ENCODE data around the gene NUDT4B.
"Not testable (repeated sequence)": the region's sequence is repeated elsewhere in the genome, so short reads cannot be mapped to it uniquely, and the experiment has no call there.

NUDT4B gene

DNA sequence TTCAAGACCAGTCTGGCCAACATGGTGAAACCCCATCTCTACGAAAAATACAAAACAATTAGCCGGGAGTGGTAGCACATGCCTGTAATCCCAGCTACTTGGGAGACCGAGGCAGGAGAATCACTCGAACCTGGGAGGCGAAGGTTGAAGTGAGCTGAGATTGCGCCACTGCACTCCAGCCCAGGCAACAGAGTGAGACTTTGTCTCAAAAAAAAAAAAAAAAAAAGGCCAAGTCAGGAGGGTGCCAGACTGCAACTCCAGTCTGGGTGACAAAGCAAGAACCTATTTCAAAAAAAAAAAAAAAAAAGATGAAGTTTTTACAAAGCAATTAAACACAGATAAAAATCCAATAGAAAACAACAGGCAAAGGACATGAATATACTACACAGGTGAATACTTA, 9.9 kb upstream of the NUDT4B start:
- not testable (repeated sequence) for DNase-seq

DNA sequence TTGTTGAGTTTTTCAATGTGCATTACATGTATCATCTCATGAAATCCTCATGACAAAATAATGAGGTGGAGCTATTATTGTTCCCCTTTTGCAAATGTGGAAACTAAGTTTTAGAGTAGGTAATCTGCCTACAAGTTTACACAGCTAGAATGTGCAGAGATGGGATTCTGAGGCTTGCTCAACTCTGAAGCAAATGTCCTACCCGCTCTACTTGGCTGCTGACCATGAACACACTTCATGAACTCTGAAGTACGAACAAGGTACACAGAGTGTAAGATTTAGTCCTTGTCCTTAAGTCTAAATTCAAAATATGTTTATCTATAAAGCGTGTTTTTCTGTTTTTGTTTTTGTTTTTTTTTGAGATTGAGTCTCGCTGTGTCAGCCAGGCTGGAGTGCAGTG, 5.4 kb upstream of the NUDT4B start:
- DNase-seq = not testable (repeated sequence)

DNA sequence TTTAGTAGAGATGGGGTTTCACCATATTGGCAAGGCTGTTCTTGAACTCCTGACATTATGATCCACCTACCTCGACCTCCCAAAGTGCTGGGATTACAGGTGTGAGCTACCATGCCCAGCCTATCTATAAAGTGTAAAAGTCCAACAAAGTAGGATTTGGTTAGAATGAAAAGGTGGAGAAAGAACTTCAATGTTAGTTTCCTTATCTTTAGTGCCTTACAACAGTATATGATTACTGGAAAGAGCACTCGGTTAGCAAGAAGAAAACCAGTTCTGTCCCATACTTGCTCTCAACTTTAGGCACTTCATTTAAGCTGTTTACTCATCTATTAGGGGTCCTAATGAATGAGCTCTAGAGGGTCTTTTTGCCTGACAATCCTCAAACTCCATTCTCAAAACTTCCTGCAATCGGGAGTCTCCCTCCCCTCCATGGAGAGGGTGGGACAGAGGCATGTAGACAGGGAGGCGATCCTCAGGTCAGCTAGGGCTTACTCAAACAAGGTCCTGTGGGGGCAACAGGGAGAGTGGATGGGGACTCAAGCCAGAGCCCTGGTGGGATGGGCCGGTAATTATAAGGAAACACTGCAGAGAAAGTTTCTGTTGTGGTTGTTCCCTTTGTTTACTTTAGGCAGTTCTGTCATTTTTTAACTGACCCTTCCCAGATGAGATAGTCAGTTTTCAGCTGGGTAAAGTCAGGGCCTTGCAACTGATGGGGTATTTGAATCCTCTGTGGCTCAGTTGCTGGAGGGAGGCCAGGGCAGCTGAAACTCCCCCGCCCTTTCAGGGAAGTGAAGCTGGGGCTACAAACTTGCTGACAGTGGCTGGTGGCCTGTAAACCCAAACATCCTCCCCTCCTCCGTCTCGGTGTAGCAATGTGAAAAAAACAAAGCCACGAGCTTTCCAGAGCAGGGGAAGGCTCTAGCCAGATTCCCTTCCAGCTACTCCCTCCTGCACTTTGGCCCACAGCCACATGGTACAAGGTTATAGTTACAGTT, 4.6 kb upstream of the NUDT4B start:
- not testable (repeated sequence) for DNase-seq

DNA sequence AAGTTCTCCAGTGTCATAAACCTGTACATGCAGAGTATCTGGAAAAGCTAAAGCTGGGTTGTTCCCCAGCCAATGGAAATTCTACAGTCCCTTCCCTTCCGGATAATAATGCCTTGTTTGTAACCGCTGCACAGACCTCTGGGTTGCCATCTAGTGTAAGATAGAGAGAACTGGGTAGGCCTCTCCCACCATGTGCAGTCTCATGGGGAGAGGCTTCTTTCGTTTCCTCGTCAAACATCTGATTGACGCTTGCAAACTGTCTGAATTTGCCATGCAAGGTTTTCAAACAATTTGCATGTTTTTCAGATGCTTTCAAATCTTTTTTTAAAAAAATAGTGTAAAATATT, 734 bp downstream of the NUDT4B start:
- not testable (repeated sequence) for DNase-seq

DNA sequence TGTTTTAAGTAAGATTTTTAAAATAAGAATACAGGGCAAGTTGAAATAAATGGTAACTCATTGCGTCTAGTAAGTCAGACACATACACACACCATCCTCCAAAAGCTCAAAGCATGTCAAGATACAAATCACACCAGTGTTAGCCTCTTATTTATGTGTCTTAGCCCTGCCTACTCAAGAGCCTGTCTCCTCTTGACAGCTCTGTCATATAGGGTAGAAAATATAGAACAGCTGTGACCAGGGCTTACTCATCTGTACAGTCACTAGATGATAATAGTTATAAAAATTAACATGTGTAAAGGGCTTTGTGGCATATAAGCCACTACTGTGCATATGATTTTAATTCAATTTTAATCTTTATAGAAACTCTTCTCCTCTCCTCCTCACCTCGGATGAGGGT, 7.7 kb downstream of the NUDT4B start:
- DNase-seq = not testable (repeated sequence)

DNA sequence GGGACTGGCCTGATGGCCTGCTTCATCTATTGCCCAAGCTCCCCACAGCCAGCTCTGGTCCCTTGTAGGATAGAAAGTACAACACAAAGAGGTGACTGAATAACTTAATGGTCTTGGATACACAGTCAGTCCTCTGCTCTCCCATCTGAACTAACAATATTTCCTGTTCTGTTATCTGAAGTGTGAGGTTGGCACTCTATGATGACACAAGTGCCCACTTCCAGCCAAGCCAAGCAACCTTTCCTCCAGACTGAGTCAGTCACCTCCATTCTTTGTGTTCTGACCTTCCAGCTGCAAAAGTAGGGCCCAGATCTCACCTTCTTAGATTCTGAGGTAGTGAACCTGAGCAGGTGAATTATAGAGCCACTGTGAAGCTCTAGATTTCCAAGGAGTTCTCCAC, 8.9 kb downstream of the NUDT4B start:
- not testable (repeated sequence) for DNase-seq

DNA sequence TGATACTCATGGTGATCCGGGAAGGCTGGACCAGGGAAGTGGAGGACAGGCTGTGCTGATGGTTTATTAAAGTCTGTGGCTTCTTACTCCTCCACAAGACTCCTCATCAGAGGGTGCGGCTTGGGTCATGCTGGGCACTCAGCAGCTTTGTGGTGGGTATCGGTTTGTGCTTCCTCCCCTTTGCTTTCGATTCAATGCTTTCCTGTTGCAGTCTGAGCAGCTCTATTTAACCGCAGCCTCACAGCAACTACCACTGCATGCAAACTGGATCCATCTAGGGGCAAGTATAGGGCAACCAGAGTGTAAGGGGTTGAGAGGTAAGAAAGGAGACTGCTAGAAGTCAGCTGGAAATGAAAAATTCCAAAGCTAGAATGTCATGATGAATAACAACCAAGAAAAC, 9.8 kb downstream of the NUDT4B start:
- not testable (repeated sequence) for DNase-seq

DNA sequence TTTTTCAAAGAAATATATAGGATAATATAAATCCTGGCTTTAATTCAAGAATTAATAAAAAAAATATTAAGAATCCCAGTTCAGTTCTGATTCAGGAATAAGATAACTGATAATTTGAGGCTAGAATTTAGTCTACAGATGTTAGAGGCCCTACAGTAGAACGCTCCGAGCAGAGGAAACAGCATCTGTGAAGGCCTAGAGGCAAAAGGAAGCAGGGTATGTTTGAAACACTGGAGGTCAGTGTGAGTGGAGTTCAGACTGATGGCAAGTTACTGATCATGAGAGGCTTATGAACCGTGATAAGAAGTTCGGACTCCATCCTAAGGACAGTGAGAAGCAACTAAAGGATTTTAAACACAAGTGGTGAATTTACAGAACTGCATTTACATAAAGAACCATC, 10.4 kb downstream of the NUDT4B start:
- DNase-seq = not testable (repeated sequence)

DNA sequence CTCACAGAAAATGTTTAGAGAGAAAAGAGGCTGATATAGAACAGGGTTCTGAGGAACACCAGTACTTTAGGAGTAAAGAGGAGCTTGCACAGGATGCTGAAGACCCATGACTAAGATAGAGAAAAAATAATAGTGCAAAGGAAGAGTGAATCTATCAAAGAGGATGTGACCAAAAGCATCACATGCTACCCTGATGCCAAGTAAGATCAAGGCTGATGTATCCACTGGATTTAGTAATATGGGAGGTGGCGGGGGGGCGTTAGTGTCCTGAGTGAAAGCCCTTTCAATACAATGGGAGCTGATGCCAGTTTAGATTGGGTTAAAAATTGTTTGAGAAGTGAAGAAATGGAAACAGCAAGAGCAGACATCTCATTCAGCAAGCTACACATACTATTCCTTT, 11.2 kb downstream of the NUDT4B start:
- not testable (repeated sequence) for DNase-seq

DNA sequence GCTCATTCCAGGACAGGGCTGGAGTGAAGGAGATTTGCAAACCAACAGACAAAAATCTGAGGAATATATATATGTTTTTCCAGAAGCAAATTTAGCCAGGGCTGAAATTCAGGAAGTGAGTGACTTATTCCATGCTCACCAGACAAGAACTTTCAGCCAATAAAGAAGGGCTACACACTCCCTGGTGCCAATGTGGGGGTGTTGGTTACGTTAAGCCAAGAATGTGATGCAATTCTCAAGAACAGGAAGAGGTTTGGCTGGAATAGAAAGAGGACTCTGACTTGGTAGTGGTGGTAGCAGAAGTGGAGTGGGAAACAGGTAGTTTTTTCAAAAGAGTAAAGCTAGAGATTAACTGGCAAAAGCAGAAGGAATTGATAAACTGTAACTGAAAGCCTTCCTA, 11.6 kb downstream of the NUDT4B start:
- not testable (repeated sequence) for DNase-seq

DNA sequence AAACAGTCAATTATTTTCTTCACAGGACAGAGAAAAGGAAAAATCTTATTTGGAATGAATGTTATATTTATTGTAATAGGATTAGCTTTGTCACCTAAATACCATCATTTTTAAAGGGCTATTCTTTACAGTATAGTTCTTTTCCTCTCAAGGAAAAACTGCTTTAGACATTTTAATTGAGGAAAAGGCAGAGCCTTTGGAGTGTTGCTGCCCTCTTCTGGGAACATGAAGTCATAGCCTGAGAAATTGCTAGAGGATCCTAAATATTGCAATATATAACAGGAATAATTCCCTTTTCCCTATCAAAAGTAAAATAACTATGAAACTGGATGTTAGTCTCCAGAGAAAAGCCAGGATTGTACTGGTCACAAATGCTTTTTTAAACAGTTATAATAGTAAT, 12.8 kb downstream of the NUDT4B start:
- DNase-seq = not testable (repeated sequence)

DNA sequence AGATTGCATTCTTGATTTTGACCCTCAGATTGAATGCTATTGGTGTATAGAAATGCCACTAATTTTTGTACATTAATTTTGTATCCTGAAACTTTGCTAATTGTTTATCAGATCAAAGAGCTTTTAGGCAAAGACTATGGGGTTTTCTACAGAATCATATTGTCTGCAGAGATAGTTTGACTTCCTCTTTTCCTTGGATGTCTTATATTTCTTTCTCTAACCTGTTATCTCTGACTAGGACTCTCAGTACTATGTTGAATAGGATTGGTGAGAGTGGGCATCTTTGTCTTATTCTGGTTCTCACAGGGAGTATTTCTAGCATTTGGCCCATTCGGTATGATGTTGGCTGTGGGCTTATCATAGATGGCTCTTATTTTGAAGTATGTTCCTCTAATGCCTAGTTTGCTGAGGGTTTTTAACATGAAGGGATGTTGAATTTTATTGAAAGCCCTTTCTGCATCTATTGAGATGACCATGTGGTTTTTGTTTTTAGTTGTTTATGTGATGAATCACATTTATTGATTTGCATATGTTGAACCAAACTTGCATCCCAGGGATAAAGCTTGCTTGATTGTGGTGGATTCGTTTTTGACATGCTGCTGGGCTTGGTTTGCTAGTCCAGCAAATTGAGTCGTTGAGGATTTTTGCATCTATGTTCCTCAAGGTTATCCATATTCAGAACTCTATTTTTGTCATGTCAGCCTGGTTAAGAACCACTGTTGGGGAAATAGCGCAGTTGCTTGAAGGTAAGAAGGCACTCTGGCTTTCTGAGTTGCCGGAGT, 16.9 kb downstream of the NUDT4B start:
- not testable (repeated sequence) for DNase-seq

DNA sequence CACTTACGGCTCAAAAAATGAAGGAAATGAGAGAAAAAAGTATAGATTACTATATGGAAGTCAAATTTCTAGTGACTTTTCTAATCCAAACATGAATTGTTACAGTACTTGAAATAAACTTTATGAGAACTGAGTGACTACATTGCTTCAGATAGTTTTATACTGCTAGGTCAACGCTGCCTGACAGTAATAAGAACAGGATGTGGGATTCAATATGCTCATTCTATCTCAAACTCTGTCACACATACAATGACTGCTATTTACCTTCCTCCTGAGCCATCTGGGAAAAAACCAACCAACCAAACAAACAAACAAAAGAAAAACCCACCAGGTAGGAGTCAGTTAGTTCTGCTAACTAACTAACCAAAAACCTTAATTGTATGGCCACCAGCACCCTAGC, 20.0 kb downstream of the NUDT4B start:
- not testable (repeated sequence) for DNase-seq

DNA sequence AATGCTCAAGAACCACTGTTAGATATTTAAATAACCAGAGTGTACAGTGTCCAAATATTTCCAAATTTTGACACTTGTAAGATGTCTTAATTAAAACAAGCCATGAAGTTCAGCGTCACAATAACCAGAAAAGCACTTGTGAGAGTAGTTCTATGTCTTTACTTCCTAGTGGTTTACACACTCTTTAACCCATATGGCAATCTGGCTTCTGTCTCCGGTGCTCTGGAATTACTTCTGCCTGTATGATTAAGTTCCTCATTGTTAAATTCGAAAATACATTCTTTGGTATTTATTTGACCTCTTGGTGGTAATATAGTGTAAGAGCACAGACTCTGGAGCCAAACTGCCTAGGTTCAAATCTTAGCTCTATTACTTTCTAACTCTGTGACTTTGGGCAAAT, 20.9 kb downstream of the NUDT4B start:
- not testable (repeated sequence) for DNase-seq

DNA sequence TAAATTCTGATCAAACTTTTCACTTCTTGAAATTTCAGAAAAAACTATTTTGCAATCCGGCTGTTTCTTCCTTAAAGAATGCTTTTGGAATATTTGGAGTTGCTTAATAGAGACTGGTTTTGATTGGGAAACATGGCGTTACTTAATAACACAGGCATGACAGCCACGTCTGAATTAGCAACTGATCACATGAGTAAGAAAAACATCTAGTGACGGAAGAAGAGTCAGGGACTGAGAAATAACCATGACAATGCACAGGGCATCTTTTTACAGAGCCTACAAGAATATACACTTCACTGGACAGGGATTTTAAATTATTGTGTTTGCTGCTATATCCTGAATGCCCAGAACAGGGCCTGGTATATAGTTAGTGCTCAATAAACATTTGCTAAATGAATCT, 25.1 kb downstream of the NUDT4B start:
- not testable (repeated sequence) for DNase-seq

DNA sequence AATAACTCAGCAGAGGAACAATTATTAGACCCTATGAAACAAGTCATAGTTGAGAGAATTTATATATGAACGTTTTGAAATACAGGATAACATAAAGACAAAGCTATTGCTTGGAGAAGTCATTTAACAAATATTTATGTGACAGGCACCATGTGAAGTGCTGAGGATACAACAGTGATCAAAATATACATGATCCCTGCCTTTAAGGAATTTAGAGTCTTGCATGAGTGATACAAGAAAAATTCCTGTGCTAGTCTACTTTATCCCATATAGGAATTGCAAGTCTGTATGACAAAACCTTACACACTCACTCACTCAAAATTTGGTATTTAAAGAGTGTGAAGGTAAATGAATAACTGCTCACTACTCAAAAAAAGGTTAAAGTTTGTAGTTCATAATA, 25.5 kb downstream of the NUDT4B start:
- not testable (repeated sequence) for DNase-seq

DNA sequence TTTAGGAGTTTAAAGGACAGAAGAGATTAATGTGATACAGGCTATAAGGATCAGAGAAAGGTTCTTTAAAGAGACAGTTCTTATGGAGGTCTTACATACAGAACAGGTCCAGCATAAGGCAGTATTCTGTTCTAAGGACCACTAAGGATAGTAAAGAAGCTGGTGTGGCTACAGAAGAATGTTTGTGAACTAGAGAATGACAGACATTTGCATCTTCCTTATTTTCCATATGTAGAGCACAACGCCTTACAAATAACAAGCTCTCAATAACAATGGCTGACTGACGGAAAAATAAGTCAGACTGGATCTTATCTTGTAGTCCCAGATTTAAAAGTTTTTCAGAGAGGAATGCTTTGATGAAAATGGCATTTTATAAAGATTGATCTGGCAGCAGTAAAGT, 26.7 kb downstream of the NUDT4B start:
- DNase-seq = not testable (repeated sequence)

DNA sequence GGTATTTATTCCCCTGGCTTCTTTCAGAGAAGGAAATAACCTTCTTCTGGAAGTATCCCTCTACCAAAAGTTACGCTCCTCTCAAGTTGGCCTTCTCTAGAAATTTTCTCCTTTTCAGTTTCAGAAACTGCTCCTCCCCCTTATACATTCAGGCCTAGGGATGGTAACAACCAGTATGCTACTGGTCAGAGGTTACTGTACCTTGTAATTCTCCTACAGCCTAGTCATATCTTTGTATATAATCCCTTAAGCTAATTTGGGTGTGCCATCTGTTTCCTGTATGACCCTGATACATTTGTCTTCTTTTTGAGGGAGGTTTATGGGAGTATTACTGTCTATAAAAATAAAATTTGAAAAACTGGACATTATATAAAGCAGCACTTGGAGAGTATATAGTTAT, 29.1 kb downstream of the NUDT4B start:
- DNase-seq = not testable (repeated sequence)

DNA sequence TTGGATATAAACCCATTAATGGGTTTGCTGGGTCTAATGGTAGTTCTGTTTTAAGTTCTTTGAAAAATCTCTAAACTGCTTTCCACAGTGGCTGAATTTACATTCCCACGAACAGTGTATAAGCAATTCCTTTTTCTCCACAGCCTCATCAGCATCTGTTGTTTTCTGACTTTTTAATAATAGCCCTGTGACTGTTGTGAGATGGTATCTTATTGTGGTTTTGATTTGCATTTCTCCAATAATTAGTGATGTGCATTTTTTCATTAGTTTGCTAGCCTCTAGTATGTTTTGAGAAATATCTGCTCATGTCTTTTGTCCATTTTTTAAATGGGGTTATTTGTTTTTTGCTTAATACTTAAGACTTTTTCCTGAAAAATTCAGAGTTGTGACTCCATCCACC, 31.8 kb downstream of the NUDT4B start:
- DNase-seq = not testable (repeated sequence)

DNA sequence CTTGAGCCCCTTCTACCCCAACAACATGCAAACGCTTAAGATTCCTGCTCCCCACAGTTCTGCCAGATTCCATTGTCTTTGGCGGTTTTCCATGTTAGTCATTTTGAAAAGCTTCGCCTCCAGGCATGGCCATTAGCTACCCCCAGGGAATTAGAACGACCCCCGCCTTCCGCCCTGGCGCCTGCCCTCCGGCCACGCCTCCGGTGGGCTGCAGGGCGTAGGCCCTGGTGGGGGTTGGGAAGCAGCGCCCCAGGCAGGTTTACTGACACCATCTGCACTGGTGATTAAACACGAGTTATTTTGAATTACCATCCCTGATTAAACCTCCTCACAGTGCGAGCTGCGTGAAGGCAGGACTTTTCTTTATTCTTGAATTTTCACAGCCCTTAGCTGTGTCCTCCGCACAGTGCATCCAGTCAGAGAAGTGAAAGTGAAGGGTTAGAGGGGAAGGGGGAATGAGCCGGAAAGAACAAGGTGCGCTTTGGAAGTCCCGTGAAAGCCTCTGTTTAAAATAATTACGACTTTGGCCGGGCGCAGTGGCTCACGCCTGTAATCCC, 43.0 kb downstream of the NUDT4B start:
- not testable (repeated sequence) for DNase-seq

DNA sequence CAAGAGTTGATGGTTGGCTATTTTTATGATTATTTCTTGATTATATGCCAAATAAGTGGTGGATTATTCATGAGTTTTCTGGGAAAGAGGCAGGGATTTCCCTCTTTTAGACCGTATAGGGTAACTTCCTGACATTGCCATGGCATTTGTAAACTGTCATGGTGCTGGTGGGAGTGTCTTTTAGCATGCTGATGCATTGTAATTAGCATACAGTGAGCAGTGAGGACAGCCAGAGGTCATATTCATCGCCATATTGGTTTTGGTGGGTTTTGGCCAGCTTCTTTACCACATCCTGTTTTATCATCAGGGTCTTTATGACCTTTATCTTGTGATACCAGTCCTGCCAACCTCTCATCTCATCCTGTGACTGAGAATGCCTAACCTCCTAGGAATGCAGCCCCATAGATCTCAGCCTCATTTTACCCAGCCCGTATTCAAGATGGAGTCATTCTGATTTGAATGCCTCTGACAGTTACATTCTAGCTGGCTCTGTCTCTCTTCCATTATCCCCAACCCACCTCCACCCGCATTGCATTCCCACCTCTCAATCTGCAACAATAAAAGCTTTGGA, 45.3 kb downstream of the NUDT4B start:
- not testable (repeated sequence) for DNase-seq

Measured in retina (tissue), 1 donor.